Measurements from ENCODE around the gene ALG14. TPM values are rescaled to one million over a fixed set of nuclear protein-coding genes. Genes with fewer than 3 reads are reported as not detected.

The ALG14 gene
- total and polyA plus RNA-seq, 2 donors from 2014 or later = 8.6 to 11.3 TPM

DNA sequence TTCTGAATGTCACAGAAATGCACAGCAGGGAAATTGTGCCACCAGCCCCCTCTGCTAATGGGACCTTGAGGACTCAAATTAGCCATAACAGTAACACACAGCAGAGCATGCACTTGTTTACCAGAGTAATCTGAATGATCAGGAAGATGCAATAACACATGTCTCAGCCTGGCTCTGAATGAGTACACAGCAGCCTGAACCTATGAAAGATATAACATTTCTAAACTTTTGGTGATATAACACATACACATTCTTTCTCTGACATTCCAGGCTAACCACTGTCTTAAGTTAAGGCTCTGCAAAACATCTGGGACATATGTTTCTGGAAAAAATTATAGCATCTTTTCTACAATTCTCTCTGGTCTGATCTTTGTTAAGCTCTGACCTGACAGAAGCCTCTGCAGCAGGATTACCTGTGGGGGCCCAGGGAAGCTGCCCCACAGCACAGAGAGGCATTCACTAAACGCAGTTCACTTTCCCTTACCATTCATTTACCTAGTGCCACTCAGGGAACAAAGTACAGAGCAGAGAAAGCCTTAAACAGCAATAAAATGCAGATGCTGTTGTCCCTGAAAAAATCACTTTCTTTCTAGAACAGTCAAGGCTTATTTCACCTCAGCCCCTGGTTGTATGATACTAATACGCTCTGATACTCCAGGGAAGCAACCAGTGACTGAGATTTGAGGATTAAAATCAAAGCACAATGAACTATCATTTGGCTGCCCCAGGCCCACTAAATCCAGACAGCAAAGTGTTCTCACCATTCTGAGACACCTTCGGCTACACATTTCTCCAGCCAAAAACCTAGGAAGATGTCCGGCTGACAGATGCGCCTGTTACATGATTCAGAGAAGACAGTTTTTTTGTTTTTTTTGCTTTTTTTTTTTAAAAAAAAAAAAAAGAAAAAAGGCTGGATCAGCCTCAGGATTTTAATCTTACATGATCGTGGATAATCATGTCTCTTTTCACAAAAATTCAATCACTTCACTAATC lies 91.9 kb downstream of the ALG14 start:
- DNase-seq = no peak
- Histone ChIP-seq H3K9ac (ENCODE audit: low read length in 3 of 3) (peak overlapping the region in 1 of 3 donors; percentile 20), H3K4me1 (ENCODE audit: control insufficient read depth in 2 of 3, insufficient read depth in 2 of 3, low read depth in 1 of 3, low read length in 3 of 3) (peaks cover 0 to 4% (median 4%) of the 10 kb centered on the region in 3 donors), H3K27ac (ENCODE audit: low read depth in 2 of 2, low read length in 2 of 2) (peak overlapping the region; percentile 66 to 81), H3K4me3 (ENCODE audit: low read length in 3 of 3) (no peak overlapping the region), H3K27me3 (ENCODE audit: control insufficient read depth, insufficient read depth, low read length) (no peaks in the 10 kb centered on the region), H3K36me3 (ENCODE audit: control insufficient read depth in 2 of 3, insufficient read depth in 3 of 3, low read length in 3 of 3) (no peaks in the 10 kb centered on the region), H3K9me3 (ENCODE audit: control insufficient read depth in 2 of 3, insufficient read depth in 1 of 3, low read length in 3 of 3) (no peaks in the 10 kb centered on the region)
- TF ChIP-seq, protein P1, sequence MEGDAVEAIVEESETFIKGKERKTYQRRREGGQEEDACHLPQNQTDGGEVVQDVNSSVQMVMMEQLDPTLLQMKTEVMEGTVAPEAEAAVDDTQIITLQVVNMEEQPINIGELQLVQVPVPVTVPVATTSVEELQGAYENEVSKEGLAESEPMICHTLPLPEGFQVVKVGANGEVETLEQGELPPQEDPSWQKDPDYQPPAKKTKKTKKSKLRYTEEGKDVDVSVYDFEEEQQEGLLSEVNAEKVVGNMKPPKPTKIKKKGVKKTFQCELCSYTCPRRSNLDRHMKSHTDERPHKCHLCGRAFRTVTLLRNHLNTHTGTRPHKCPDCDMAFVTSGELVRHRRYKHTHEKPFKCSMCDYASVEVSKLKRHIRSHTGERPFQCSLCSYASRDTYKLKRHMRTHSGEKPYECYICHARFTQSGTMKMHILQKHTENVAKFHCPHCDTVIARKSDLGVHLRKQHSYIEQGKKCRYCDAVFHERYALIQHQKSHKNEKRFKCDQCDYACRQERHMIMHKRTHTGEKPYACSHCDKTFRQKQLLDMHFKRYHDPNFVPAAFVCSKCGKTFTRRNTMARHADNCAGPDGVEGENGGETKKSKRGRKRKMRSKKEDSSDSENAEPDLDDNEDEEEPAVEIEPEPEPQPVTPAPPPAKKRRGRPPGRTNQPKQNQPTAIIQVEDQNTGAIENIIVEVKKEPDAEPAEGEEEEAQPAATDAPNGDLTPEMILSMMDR (IDR thresholded peaks at IDR 0.05; ENCODE audit: borderline replicate concordance, extremely low read depth, insufficient read depth) = no peak
- intact Hi-C loops (cut with DNase I) = no loop called here
- FAIRE-seq = no peak

- no peaks in the 10 kb centered on the region for H3K36me3 ChIP-seq (ENCODE audit: control insufficient read depth in 2 of 3, insufficient read depth in 3 of 3, low read length in 3 of 3)
- H3K27me3 ChIP-seq (ENCODE audit: control insufficient read depth, insufficient read depth, low read length) = no peaks in the 10 kb centered on the region
- TF ChIP-seq, protein P1 (IDR thresholded peaks at IDR 0.05; ENCODE audit: borderline replicate concordance, extremely low read depth, insufficient read depth) = no peak
- no peak overlapping the region for H3K9ac ChIP-seq (ENCODE audit: low read length in 3 of 3)
- intact Hi-C loops (cut with DNase I) = no loop called here
- H3K9me3 ChIP-seq (ENCODE audit: control insufficient read depth in 2 of 3, insufficient read depth in 1 of 3, low read length in 3 of 3) = no peaks in the 10 kb centered on the region
- DNase-seq (no peak), FAIRE-seq (no peak)
- H3K27ac ChIP-seq (ENCODE audit: low read depth in 2 of 2, low read length in 2 of 2) = peak overlapping the region; percentile 66 to 81
- H3K4me1 ChIP-seq (ENCODE audit: control insufficient read depth in 2 of 3, insufficient read depth in 2 of 3, low read depth in 1 of 3, low read length in 3 of 3) = peaks cover 0 to 6% (median 5%) of the 10 kb centered on the region in 3 donors
- no peak overlapping the region for H3K4me3 ChIP-seq (ENCODE audit: low read length in 3 of 3)
Observed at GRCh38 chr1:94979656-94980581, 92.8 kb downstream of the ALG14 start.

DNA sequence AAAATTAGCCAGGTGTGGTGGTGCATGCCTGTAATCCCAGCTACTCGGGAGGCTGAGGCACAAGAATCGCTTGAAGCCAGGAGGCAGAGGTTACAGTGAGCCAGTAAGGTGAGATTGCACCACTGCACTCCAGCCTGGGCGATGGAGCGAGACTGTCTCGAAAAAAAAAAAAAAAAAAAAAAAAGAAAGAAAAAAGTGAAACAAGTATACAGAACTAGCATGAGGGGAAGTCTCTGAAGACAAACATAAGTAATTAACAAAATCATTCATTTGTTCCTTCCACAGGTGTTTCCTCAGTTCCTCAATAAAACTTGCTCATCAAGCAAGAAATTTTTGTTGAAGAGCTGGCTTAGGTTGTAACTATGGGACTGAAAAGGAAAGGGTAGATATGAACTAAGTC lies 93.6 kb downstream of the ALG14 start:
- TF ChIP-seq, protein P1 (IDR thresholded peaks at IDR 0.05; ENCODE audit: borderline replicate concordance, extremely low read depth, insufficient read depth) = no peak
- FAIRE-seq (no peak), DNase-seq (no peak)
- intact Hi-C loops (cut with DNase I) = no loop called here
- Histone ChIP-seq H3K27me3 (ENCODE audit: control insufficient read depth, insufficient read depth, low read length) (no peaks in the 10 kb centered on the region), H3K4me3 (ENCODE audit: low read length in 3 of 3) (no peak overlapping the region), H3K9ac (ENCODE audit: low read length in 3 of 3) (no peak overlapping the region), H3K4me1 (ENCODE audit: control insufficient read depth in 2 of 3, insufficient read depth in 2 of 3, low read depth in 1 of 3, low read length in 3 of 3) (peaks cover 0 to 8% (median 7%) of the 10 kb centered on the region in 3 donors), H3K9me3 (ENCODE audit: control insufficient read depth in 2 of 3, insufficient read depth in 1 of 3, low read length in 3 of 3) (no peaks in the 10 kb centered on the region), H3K27ac (ENCODE audit: low read depth in 2 of 2, low read length in 2 of 2) (peak overlapping the region; percentile 53 to 56), H3K36me3 (ENCODE audit: control insufficient read depth in 2 of 3, insufficient read depth in 3 of 3, low read length in 3 of 3) (no peaks in the 10 kb centered on the region)

All from kidney (tissue), 14 donors.